ENCODE measurements around the gene PTTG1IP.

PTTG1IP gene

GRCh38 chr21:44858791-44859190 is 14.7 kb downstream of the PTTG1IP start (continued):
- TF ChIP-seq PRDM2 (tag by site-specific recombination; IDR thresholded peaks at IDR 0.05; ENCODE audit: borderline replicate concordance) (no peak), ZNF274 (IDR thresholded peaks at IDR 0.05; ENCODE audit: low read length) (no peak), ZNF274 (tag by site-specific recombination; IDR thresholded peaks at IDR 0.05; ENCODE audit: borderline replicate concordance) (no peak), MEIS1 (CRISPR knock-in tag; IDR thresholded peaks at IDR 0.05; ENCODE audit: borderline replicate concordance) (no peak), OSR2 (tag by site-specific recombination; IDR thresholded peaks at IDR 0.05) (no peak), ZNF629 (tag by site-specific recombination; IDR thresholded peaks at IDR 0.05) (no peak), ATF2 (tag by site-specific recombination; IDR thresholded peaks at IDR 0.05; ENCODE audit: low read depth) (no peak)

GRCh38 chr21:44858291-44858690 is 15.2 kb downstream of the PTTG1IP start:
- Histone ChIP-seq H3K27ac (ENCODE audit: extremely low read depth, low read depth, low read length) (no peak overlapping the region), H3K36me3 (ENCODE audit: control insufficient read depth in 2 of 2, insufficient read depth in 1 of 2, low read length in 2 of 2) (peaks cover 3 to 86% of the 10 kb centered on the region in 2 experiments; a peak in 2 of 3 replicates)
- POLR2A ChIA-PET: interaction anchor here (0.9 to 1.0 kb wide), 2 partner anchors 14 to 15 kb away, joined by 3 to 5 read pairs; partner anchors contain the start of gene PTTG1IP
- TF ChIP-seq MYNN (tag by site-specific recombination; IDR thresholded peaks at IDR 0.05; ENCODE audit: borderline replicate concordance) (no peak), ZNF747 (tag by site-specific recombination; IDR thresholded peaks at IDR 0.05) (no peak), PRDM4 (tag by site-specific recombination; IDR thresholded peaks at IDR 0.05) (no peak), ZNF585B (tag by site-specific recombination; IDR thresholded peaks at IDR 0.05) (no peak), ZNF549 (tag by site-specific recombination; IDR thresholded peaks at IDR 0.05) (no peak), ZNF175 (tag by site-specific recombination; IDR thresholded peaks at IDR 0.05) (no peak), ZNF645 (tag by site-specific recombination; IDR thresholded peaks at IDR 0.05) (no peak), ZNF223 (tag by site-specific recombination; IDR thresholded peaks at IDR 0.05) (no peak), CTCF (tag by site-specific recombination; IDR thresholded peaks at IDR 0.05) (no peak), ZBTB48 (tag by site-specific recombination; IDR thresholded peaks at IDR 0.05) (no peak), ZBTB7A (tag by site-specific recombination; IDR thresholded peaks at IDR 0.05; ENCODE audit: low read depth) (no peak), KLF8 (tag by site-specific recombination; IDR thresholded peaks at IDR 0.05) (no peak)

More at GRCh38 chr21:44858291-44858690, 15.2 kb downstream of the PTTG1IP start:
- Histone ChIP-seq H3K4me3 (ENCODE audit: low read depth, low read length) (no peak overlapping the region), H3K4me1 (ENCODE audit: control insufficient read depth, insufficient read depth, low read length) (no peaks in the 10 kb centered on the region), H3K9me3 (ENCODE audit: control insufficient read depth, insufficient read depth, low read depth, low read length) (no peaks in the 10 kb centered on the region)
- CTCF ChIA-PET: interaction anchor here (0.8 to 1.1 kb wide), 2 partner anchors 59 to 348 kb away, joined by 3 read pairs; no protein-coding TSS in a partner anchor

All from HEK293 (cell line).